Measurements from ENCODE around the gene SBF2.
"Not testable (repeated sequence)": the region's sequence is repeated elsewhere in the genome, so short reads cannot be mapped to it uniquely, and the experiment has no call there.

The SBF2 gene

GRCh38 chr11:10108915-10109680 lies 184.9 kb downstream of the SBF2 start:
- no peak for DNase-seq

GRCh38 chr11:10107497-10107896 lies 186.5 kb downstream of the SBF2 start:
- no peak for DNase-seq

GRCh38 chr11:10097615-10098014 lies 196.4 kb downstream of the SBF2 start:
- no peak for DNase-seq

GRCh38 chr11:10096987-10097386 lies 197.0 kb downstream of the SBF2 start:
- DNase-seq = no peak

- no peak for DNase-seq
Measured at GRCh38 chr11:10095412-10096208, 198.4 kb downstream of the SBF2 start.

- DNase-seq = no peak
Measured at GRCh38 chr11:10092426-10092825, 201.6 kb downstream of the SBF2 start.

- no peak for DNase-seq
Measured at GRCh38 chr11:10091314-10092045, 202.5 kb downstream of the SBF2 start.

- not testable (repeated sequence) for DNase-seq
Measured at GRCh38 chr11:10087923-10088225, 206.1 kb downstream of the SBF2 start.

- no peak for DNase-seq
Measured at GRCh38 chr11:10087186-10087922, 206.7 kb downstream of the SBF2 start.

- DNase-seq = no peak
Measured at GRCh38 chr11:10080138-10080537, 213.9 kb downstream of the SBF2 start.

GRCh38 chr11:10076458-10077141 lies 217.4 kb downstream of the SBF2 start:
- DNase-seq = no peak

- no peak for DNase-seq
Measured at GRCh38 chr11:10075141-10075540, 218.9 kb downstream of the SBF2 start.

GRCh38 chr11:10072841-10073240 lies 221.2 kb downstream of the SBF2 start:
- DNase-seq = no peak

- no peak for DNase-seq
Measured at GRCh38 chr11:10072142-10072541, 221.9 kb downstream of the SBF2 start.

GRCh38 chr11:10067629-10068300 lies 226.3 kb downstream of the SBF2 start:
- DNase-seq = no peak

- no peak for DNase-seq
Measured at GRCh38 chr11:10066441-10066840, 227.6 kb downstream of the SBF2 start.

GRCh38 chr11:10064828-10065227 lies 229.2 kb downstream of the SBF2 start:
- no peak for DNase-seq

GRCh38 chr11:10058356-10058755 lies 235.7 kb downstream of the SBF2 start:
- no peak for DNase-seq

- DNase-seq = no peak
Measured at GRCh38 chr11:10051868-10052586, 242.0 kb downstream of the SBF2 start.

GRCh38 chr11:10050561-10050960 lies 243.5 kb downstream of the SBF2 start:
- DNase-seq = peak in 1 of 2 experiments; percentile 6

- DNase-seq = no peak
Measured at GRCh38 chr11:10049756-10050155, 244.3 kb downstream of the SBF2 start.
